Measurements from ENCODE around the gene OTUD1.

DNA sequence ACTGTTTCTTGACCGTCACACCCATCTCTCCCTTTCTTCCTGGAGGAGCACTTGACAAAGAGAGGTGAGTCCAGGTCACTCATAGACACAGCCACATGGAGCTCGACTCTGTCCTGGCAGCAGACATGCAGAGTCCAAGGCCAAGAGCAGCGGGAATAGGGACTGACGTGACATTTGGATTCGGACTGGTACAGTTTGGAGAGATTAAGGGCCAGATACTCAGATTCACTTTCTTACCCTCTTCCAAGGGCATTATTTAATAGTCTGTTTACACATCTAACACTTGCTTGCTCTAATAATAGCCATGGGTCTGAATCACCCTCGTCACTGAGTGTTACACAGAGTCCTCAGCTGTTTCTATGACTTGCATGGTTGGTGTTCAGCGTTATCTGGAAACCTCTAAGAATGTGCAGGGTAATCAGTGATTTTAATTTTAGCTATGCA, 39.2 kb upstream of the OTUD1 start:
- TF ChIP-seq, protein P1, sequence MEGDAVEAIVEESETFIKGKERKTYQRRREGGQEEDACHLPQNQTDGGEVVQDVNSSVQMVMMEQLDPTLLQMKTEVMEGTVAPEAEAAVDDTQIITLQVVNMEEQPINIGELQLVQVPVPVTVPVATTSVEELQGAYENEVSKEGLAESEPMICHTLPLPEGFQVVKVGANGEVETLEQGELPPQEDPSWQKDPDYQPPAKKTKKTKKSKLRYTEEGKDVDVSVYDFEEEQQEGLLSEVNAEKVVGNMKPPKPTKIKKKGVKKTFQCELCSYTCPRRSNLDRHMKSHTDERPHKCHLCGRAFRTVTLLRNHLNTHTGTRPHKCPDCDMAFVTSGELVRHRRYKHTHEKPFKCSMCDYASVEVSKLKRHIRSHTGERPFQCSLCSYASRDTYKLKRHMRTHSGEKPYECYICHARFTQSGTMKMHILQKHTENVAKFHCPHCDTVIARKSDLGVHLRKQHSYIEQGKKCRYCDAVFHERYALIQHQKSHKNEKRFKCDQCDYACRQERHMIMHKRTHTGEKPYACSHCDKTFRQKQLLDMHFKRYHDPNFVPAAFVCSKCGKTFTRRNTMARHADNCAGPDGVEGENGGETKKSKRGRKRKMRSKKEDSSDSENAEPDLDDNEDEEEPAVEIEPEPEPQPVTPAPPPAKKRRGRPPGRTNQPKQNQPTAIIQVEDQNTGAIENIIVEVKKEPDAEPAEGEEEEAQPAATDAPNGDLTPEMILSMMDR (conservative IDR thresholded peaks at IDR 0.05; ENCODE audit: low read depth, low read length), result no peak
- TF ChIP-seq EZH2 (IDR thresholded peaks at IDR 0.05; ENCODE audit: borderline replicate concordance, low read depth, low read length, poor library complexity, severe bottlenecking), result no peak

Measured in A673 (cell line).